K562 (cell line): ENCODE results near the gene REX1BD. TPM values are rescaled to one million over a fixed set of nuclear protein-coding genes. Genes with fewer than 3 reads are reported as not detected.

Source experiments
- CBX2 ChIP-seq: fragments of 200-600 bp; sonication (generic); IDR thresholded peaks from one replicate; pipeline ENCODE4 v1.6.1; 2012; ENCODE audit warnings: mild to moderate bottlenecking, low read length, inconsistent platforms; ENCODE audit not compliant: insufficient read depth, poor library complexity, severe bottlenecking
- ELF1 ChIP-seq: fragments of 200-800 bp; sonication (Bioruptor generic); IDR thresholded peaks from 2 replicates; pipeline ENCODE4 v1.6.1; 2016; ENCODE audit warnings: missing genetic modification characterization, missing compliant biosample characterization
- MTA3 ChIP-seq: fragments of 450-650 bp; formaldehyde crosslinking; IDR thresholded peaks from 2 replicates; pipeline ENCODE4 v1.6.1; 2017; ENCODE audit warnings: mild to moderate bottlenecking, borderline replicate concordance
- RREB1 ChIP-seq: fragments of 250-450 bp; sonication (Bioruptor Pico); IDR thresholded peaks from 2 replicates; pipeline ENCODE4 v1.4.0; 2020
- ZNF589 ChIP-seq: fragments of 200-800 bp; sonication (Bioruptor generic); IDR thresholded peaks from 2 replicates; pipeline ENCODE4 v1.6.1; 2016; ENCODE audit warnings: low read depth, missing genetic modification characterization, missing compliant biosample characterization
- polyA plus RNA-seq, 8 experiments: library from polyadenylated mRNA; depleted of rRNA in 4 of 8; stranded (reverse) in 5 of 8; unstranded in 3 of 8; fragments of >200 nt; fragmentation: Nextera tagmentation in 2 of 8; fragmentation: Illumina TruSeq in 1 of 8; extraction: Ambion mirVana in 2 of 8; extraction: Trizol in 1 of 8; gene quantifications; 2 replicates each; pipeline versions ENCODE4 v1.2.1 to v1.2.3, GENCODE V29; 2011 to 2014; ENCODE audit warnings: inconsistent platforms in 1 of 8, missing spikeins in 1 of 8
- total RNA-seq, 7 experiments: library from RNA; depleted of rRNA in 6 of 7; stranded (reverse); fragments of >200 nt in 6 of 7; fragmentation: Illumina TruSeq in 2 of 7; extraction: Trizol in 2 of 7; gene quantifications; 2 replicates each; pipeline versions ENCODE4 v1.2.1 to v1.2.3, GENCODE V29; 2011 to 2021; ENCODE audit warnings: low replicate concordance in 1 of 7
- TF ChIP-seq, protein P1 (sequence below), 2 experiments: fragments of 450-650 bp; IDR thresholded peaks; 2 replicates each; pipeline ENCODE4 v1.6.1; 2016; ENCODE audit warnings: mild to moderate bottlenecking in 2 of 2, borderline replicate concordance in 1 of 2, low read depth in 1 of 2, moderate library complexity in 1 of 2
- TF ChIP-seq, protein P2 (sequence below): fragments of 250-450 bp; sonication (Bioruptor Pico); IDR thresholded peaks from 2 replicates; pipeline ENCODE4 v1.8.0; 2021; ENCODE audit warnings: mild to moderate bottlenecking, moderate library complexity
- TF ChIP-seq, protein P3 (sequence below): fragments of 200-800 bp; sonication (Bioruptor generic); IDR thresholded peaks from 2 replicates; pipeline ENCODE4 v1.6.1; 2017; ENCODE audit warnings: missing genetic modification characterization, missing compliant biosample characterization

The REX1BD gene
- total and polyA plus RNA-seq, 9 of the 15 experiments (the other 6 are each of a cell fraction or from before 2014, with no cell fraction given), result 1.9 to 136 (median 13.8) TPM

DNA sequence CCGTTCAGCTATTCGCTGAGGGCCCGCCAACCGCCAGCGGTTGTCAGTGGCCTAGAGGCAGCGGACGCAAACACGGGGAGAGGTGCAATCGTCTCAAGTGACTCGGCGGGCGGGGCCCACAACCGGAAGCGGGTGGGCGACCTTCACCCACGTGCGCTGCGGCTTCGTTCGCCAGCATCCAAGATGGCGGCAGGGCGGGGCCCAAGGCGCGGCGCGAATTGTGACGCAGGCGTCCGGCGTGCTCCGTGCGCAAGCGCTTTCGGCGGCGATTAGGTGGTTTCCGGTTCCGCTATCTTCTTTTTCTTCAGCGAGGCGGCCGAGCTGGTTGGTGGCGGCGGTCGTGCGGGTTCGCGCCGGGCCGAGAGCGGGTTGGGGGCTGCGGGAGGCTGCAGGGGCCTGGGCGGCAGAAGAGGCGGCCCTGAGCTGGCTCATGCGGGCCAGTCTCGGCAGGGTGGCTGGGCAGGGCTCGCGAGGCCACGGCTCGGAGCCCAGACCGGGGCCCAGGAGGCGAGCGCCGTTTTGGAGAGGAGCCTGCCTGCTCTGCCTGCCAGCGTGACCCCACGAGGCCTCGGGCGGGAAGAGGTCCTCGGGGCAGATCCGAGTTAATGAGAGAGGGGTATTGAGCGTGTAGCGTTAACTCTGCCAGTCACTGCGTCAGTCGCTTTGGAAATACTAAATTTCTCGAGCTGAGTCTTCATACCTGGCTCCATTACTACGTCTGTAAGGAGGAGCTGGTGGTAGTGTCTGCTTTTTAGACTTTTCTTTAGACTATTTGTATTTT lies 16.8 kb upstream of the REX1BD start, which contains the start of gene UBA52 (continued):
- TF ChIP-seq, protein P1, sequence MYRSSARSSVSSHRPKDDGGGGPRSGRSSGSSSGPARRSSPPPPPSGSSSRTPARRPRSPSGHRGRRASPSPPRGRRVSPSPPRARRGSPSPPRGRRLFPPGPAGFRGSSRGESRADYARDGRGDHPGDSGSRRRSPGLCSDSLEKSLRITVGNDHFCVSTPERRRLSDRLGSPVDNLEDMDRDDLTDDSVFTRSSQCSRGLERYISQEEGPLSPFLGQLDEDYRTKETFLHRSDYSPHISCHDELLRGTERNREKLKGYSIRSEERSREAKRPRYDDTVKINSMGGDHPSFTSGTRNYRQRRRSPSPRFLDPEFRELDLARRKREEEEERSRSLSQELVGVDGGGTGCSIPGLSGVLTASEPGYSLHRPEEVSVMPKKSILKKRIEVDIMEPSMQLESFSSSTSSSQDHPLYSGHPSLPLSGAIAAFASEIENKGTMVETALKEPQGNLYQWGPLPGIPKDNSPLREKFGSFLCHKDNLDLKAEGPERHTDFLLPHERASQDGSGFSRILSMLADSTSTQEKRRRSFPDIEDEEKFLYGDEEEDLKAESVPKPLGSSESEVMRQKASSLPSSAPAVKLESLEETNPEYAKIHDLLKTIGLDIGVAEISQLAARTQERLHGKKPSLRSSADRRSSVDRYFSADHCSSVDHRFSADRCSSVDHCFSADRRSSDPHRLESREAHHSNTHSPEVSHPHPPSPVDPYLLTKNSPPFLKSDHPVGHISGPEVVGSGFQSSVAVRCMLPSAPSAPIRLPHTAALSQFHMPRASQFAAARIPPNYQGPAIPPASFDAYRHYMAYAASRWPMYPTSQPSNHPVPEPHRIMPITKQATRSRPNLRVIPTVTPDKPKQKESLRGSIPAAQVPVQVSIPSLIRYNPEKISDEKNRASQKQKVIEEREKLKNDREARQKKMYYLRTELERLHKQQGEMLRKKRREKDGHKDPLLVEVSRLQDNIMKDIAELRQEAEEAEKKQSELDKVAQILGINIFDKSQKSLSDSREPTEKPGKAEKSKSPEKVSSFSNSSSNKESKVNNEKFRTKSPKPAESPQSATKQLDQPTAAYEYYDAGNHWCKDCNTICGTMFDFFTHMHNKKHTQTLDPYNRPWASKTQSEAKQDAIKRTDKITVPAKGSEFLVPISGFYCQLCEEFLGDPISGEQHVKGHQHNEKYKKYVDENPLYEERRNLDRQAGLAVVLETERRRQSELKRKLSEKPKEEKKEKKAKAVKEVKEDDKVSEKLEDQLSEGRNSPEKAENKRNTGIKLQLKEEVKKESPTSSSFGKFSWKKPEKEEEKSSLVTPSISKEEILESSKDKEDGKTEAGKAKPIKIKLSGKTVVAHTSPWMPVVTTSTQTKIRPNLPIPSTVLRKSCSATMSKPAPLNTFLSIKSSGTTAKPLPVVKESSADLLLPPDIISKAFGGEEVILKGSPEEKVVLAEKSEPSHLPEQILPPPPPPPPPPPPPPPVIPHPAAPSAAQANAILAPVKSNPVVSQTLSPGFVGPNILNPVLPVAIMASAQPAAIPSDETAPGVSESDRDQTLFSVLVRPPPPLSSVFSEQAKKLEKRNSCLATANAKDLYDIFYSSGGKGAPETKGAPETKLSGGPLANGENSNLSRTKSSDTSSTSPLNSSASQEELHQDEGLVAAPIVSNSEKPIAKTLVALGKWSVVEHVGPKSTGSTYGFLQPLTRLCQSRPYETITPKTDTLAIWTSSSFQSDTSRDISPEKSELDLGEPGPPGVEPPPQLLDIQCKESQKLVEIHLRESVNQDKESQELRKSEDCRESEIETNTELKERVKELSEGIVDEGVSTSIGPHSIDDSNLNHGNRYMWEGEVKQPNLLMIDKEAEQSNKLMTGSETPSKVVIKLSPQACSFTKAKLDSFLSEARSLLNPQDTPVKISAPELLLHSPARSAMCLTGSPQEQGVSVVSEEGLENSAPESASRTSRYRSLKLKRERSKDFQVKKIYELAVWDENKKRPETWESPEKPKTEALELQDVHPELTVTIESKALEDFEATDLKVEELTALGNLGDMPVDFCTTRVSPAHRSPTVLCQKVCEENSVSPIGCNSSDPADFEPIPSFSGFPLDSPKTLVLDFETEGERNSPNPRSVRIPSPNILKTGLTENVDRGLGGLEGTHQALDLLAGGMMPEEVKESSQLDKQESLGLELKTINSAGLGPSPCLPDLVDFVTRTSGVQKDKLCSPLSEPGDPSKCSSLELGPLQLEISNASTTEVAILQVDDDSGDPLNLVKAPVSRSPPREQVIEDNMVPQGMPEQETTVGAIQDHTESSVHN (IDR thresholded peaks at IDR 0.05; ENCODE audit: borderline replicate concordance in 1 of 2, low read depth in 1 of 2), result no peak
- TF ChIP-seq ELF1 (tag) (peak; percentile 97), ZNF589 (CRISPR knock-in tag) (no peak), MTA3 (0 out of 2 replicates have a peak, but pooled peaks have one; percentile 36), RREB1 (CRISPR knock-in tag) (no peak), CBX2 (no peak)
- TF ChIP-seq, protein P2, sequence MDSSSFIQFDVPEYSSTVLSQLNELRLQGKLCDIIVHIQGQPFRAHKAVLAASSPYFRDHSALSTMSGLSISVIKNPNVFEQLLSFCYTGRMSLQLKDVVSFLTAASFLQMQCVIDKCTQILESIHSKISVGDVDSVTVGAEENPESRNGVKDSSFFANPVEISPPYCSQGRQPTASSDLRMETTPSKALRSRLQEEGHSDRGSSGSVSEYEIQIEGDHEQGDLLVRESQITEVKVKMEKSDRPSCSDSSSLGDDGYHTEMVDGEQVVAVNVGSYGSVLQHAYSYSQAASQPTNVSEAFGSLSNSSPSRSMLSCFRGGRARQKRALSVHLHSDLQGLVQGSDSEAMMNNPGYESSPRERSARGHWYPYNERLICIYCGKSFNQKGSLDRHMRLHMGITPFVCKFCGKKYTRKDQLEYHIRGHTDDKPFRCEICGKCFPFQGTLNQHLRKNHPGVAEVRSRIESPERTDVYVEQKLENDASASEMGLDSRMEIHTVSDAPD, result no peak
- TF ChIP-seq, protein P3, sequence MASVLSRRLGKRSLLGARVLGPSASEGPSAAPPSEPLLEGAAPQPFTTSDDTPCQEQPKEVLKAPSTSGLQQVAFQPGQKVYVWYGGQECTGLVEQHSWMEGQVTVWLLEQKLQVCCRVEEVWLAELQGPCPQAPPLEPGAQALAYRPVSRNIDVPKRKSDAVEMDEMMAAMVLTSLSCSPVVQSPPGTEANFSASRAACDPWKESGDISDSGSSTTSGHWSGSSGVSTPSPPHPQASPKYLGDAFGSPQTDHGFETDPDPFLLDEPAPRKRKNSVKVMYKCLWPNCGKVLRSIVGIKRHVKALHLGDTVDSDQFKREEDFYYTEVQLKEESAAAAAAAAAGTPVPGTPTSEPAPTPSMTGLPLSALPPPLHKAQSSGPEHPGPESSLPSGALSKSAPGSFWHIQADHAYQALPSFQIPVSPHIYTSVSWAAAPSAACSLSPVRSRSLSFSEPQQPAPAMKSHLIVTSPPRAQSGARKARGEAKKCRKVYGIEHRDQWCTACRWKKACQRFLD, result no peak
